K562 (cell line): ENCODE results near the gene PNLIPRP2. TPM values are rescaled to one million over a fixed set of nuclear protein-coding genes. Genes with fewer than 3 reads are reported as not detected.

Experiments
- ATAC-seq: fragments of 200-7000 bp; cut with Tn5 transposase; 3 replicates; pipeline ENCODE4 v1.9.1; 2020; ENCODE audit warnings: moderate library complexity
- BruUV-seq: library from RNA; stranded (reverse); fragments of 400-500 nt; replicated peaks from 2 replicates; lab custom pipeline; 2021; lab: Mats Ljungman, UMichigan
- CTCF ChIA-PET: fragments of 300-600 bp; formaldehyde crosslinking; extraction: SDS; loops from one replicate; lab custom pipeline; 2021; ENCODE audit warnings: low intra/inter-chr PET ratio; lab: Yijun Ruan, JAX
- POLR2A ChIA-PET: fragments of 300-600, 350-650 bp; sonication (Branson Sonifier 250); formaldehyde crosslinking; extraction: SDS; loops from one replicate; lab custom pipeline; 2021; ENCODE audit warnings: antibody characterized with exemption, inconsistent platforms; lab: Yijun Ruan, JAX
- DNase-seq, 4 experiments: peaks; one replicate each; pipeline versions ENCODE4 v3.0.0 to v3.0.0-alpha.2; 2011 to 2018; ENCODE audit warnings: low spot score in 3 of 4, mixed read lengths in 3 of 4; ENCODE audit errors: extremely low read depth in 1 of 4
- FAIRE-seq: peaks from 2 replicates; lab custom pipeline; 2011; peaks lifted over from hg19 to GRCh38; lab: Jason Lieb, UNC
- H2AFZ ChIP-seq: 2 replicates; pipeline ENCODE4 v1.6.0; 2011; ENCODE audit warnings: low read depth, low read length, control low read depth, inconsistent platforms
- H3K27ac ChIP-seq: fragments of 200-600 bp; 3 replicates; pipeline ENCODE4 v1.8.0; 2011; ENCODE audit warnings: low read depth, mild to moderate bottlenecking, control low read depth, inconsistent platforms, low read length, moderate library complexity, mixed read lengths; ENCODE audit errors: extremely low read depth
- H3K27me3 ChIP-seq, 2 experiments: fragments of 300-600 bp in 1 of 2; 2 replicates in 1 of 2; 3 replicates in 1 of 2; pipeline versions ENCODE4 v1.6.0 to v1.8.0; 2011; ENCODE audit warnings: inconsistent platforms in 2 of 2, low read length in 2 of 2, mild to moderate bottlenecking in 1 of 2, mixed read lengths in 1 of 2, moderate library complexity in 1 of 2; ENCODE audit not compliant: control insufficient read depth in 2 of 2, insufficient read depth in 2 of 2
- H3K36me3 ChIP-seq: fragments of 300-600 bp; 3 replicates; pipeline ENCODE4 v1.8.0; 2011; ENCODE audit warnings: mild to moderate bottlenecking, low read length, inconsistent platforms; ENCODE audit not compliant: control insufficient read depth, insufficient read depth
- H3K4me1 ChIP-seq, 2 experiments: fragments of 200-600 bp in 1 of 2; replicated peaks in 1 of 2; 2 replicates in 1 of 2; 3 replicates in 1 of 2; pipeline versions ENCODE4 v1.5.1 to v1.8.0; 2011; ENCODE audit warnings: inconsistent platforms in 2 of 2, low read length in 2 of 2, mild to moderate bottlenecking in 1 of 2, mixed read lengths in 1 of 2, moderate library complexity in 1 of 2; ENCODE audit not compliant: control insufficient read depth in 2 of 2, insufficient read depth in 2 of 2
- H3K4me2 ChIP-seq: 2 replicates; pipeline ENCODE4 v1.6.1; 2011; ENCODE audit warnings: low read length, control low read depth, inconsistent platforms, mixed read lengths; ENCODE audit not compliant: insufficient read depth
- H3K4me3 ChIP-seq: fragments of 200-600 bp; sonication (generic), shearing (Covaris generic); 2 replicates; pipeline ENCODE4 v1.5.1; 2016; ENCODE audit warnings: control low read depth, inconsistent platforms
- H3K79me2 ChIP-seq: fragments of 200-600 bp; 3 replicates; pipeline ENCODE4 v1.8.0; 2011; ENCODE audit warnings: low read length, inconsistent platforms; ENCODE audit not compliant: control insufficient read depth, insufficient read depth
- H3K9ac ChIP-seq, 2 experiments: 2 replicates each; pipeline versions ENCODE4 v1.6.0 to v1.6.1; 2011; ENCODE audit warnings: low read depth in 2 of 2, low read length in 2 of 2, control low read depth in 1 of 2, inconsistent platforms in 1 of 2, mild to moderate bottlenecking in 1 of 2, mixed read lengths in 1 of 2; ENCODE audit not compliant: insufficient read depth in 1 of 2
- H3K9me1 ChIP-seq: one replicate; pipeline ENCODE4 v1.6.0; 2011; ENCODE audit warnings: inconsistent platforms, mild to moderate bottlenecking, low read length, moderate library complexity; ENCODE audit not compliant: control insufficient read depth, insufficient read depth
- H3K9me3 ChIP-seq: replicated peaks from 2 replicates; pipeline ENCODE4 v1.5.1; 2011; ENCODE audit warnings: low read depth, low read length, inconsistent platforms; ENCODE audit not compliant: control insufficient read depth, insufficient read depth
- H4K20me1 ChIP-seq: replicated peaks from 2 replicates; pipeline ENCODE4 v1.6.1; 2011; ENCODE audit warnings: low read length, inconsistent platforms, mixed read lengths; ENCODE audit not compliant: control insufficient read depth, insufficient read depth
- FOXK2 ChIP-seq, 2 experiments: fragments of 450-650 bp; IDR thresholded peaks in 1 of 2; conservative IDR thresholded peaks in 1 of 2; 2 replicates each; pipeline ENCODE4 v1.6.1; 2016; ENCODE audit warnings: low read depth in 2 of 2, mild to moderate bottlenecking in 1 of 2
- FOXM1 ChIP-seq, 2 experiments: fragments of 450-650 bp in 1 of 2; sonication (generic) in 1 of 2; formaldehyde crosslinking in 1 of 2; IDR thresholded peaks; 2 replicates each; pipeline versions ENCODE4 v1.6.1 to v1.9.0; 2017 to 2022; ENCODE audit warnings: low read depth in 2 of 2, mild to moderate bottlenecking in 2 of 2, missing genetic modification reagents in 1 of 2, moderate library complexity in 1 of 2
- KLF6 ChIP-seq: fragments of 250-450 bp; sonication (Bioruptor Pico); IDR thresholded peaks from 2 replicates; pipeline ENCODE4 v1.4.0; 2020; ENCODE audit warnings: mild to moderate bottlenecking, moderate library complexity, borderline replicate concordance
- MECOM ChIP-seq: fragments of 250-450 bp; sonication (Bioruptor Pico); IDR thresholded peaks from 2 replicates; pipeline ENCODE4 v1.8.0; 2022; ENCODE audit warnings: inconsistent platforms
- MTA3 ChIP-seq: fragments of 450-650 bp; formaldehyde crosslinking; IDR thresholded peaks from 2 replicates; pipeline ENCODE4 v1.6.1; 2017; ENCODE audit warnings: mild to moderate bottlenecking, borderline replicate concordance
- NFE2L1 ChIP-seq: fragments of 450-650 bp; IDR thresholded peaks from 2 replicates; pipeline ENCODE4 v1.6.1; 2016; ENCODE audit warnings: missing genetic modification characterization, low read depth, mild to moderate bottlenecking, missing compliant biosample characterization, moderate library complexity, borderline replicate concordance
- NR2F6 ChIP-seq: fragments of 450-650 bp; formaldehyde crosslinking; IDR thresholded peaks from 2 replicates; pipeline ENCODE4 v1.4.0; 2020; ENCODE audit warnings: mild to moderate bottlenecking
- PML ChIP-seq: IDR thresholded peaks from 2 replicates; pipeline ENCODE4 v1.6.1; 2012; ENCODE audit warnings: low read length, inconsistent platforms
- SMARCE1 ChIP-seq: fragments of 450-650 bp; IDR thresholded peaks from 2 replicates; pipeline ENCODE4 v1.7.1; 2016; ENCODE audit warnings: mild to moderate bottlenecking
- THAP7 ChIP-seq: fragments of 250-450 bp; sonication (Bioruptor Pico); IDR thresholded peaks from 2 replicates; pipeline ENCODE4 v1.5.0; 2021
- TRIM24 ChIP-seq, 2 experiments: fragments of 450-650 bp; IDR thresholded peaks; 2 replicates each; pipeline ENCODE4 v1.6.1; 2016
- ZBTB33 ChIP-seq: sonication (generic); formaldehyde crosslinking; IDR thresholded peaks from 2 replicates; pipeline ENCODE4 v1.8.1; 2023; ENCODE audit warnings: mild to moderate bottlenecking, missing genetic modification reagents
- ZKSCAN1 ChIP-seq: fragments of 150-350 bp; IDR thresholded peaks from 2 replicates; pipeline ENCODE4 v1.6.1; 2016; ENCODE audit warnings: low read depth, low read length
- ZNF133 ChIP-seq: fragments of 250-450 bp; sonication (Bioruptor Pico); IDR thresholded peaks from 2 replicates; pipeline ENCODE4 v1.4.0; 2020; ENCODE audit warnings: mild to moderate bottlenecking
- ZNF174 ChIP-seq: fragments of 250-450 bp; sonication (Bioruptor Pico); IDR thresholded peaks from 2 replicates; pipeline ENCODE4 v1.4.0; 2020; ENCODE audit warnings: mild to moderate bottlenecking
- ZNF668 ChIP-seq: fragments of 250-450 bp; sonication (Bioruptor Pico); IDR thresholded peaks from 2 replicates; pipeline ENCODE4 v1.8.0; 2022; ENCODE audit warnings: mild to moderate bottlenecking, inconsistent platforms
- ZNF695 ChIP-seq: fragments of 450-650 bp; formaldehyde crosslinking; IDR thresholded peaks from 2 replicates; pipeline ENCODE4 v1.4.0; 2020; ENCODE audit warnings: mild to moderate bottlenecking, moderate library complexity
- WGBS: fragments of 100-300 bp; shearing (Covaris generic); methylation state at CpG from one replicate; pipeline ENCODE4 v1.1.6; 2016; ENCODE audit warnings: low coverage, mixed read lengths; ENCODE audit not compliant: insufficient coverage; ENCODE audit errors: missing lambda C conversion rate; 5-methylcytosine and 5-hydroxymethylcytosine counted together
- in situ Hi-C: fragments of 300-500 bp; cut with MboI; formaldehyde crosslinking; loops from 4 replicates; pipeline ENCODE4 v1.15.0; 2018; ENCODE audit warnings: inconsistent platforms, mixed read lengths
- intact Hi-C: fragments of 100-400 bp; cut with micrococcal nuclease; formaldehyde crosslinking; loops from 2 replicates; pipeline ENCODE4 v1.14.2; 2022
- polyA plus RNA-seq, 8 experiments: library from polyadenylated mRNA; depleted of rRNA in 4 of 8; stranded (reverse) in 5 of 8; unstranded in 3 of 8; fragments of >200 nt; fragmentation: Nextera tagmentation in 2 of 8; fragmentation: Illumina TruSeq in 1 of 8; extraction: Ambion mirVana in 2 of 8; extraction: Trizol in 1 of 8; gene quantifications; 2 replicates each; pipeline versions ENCODE4 v1.2.1 to v1.2.3, GENCODE V29; 2011 to 2014; ENCODE audit warnings: inconsistent platforms in 1 of 8, missing spikeins in 1 of 8
- total RNA-seq, 7 experiments: library from RNA; depleted of rRNA in 6 of 7; stranded (reverse); fragments of >200 nt in 6 of 7; fragmentation: Illumina TruSeq in 2 of 7; extraction: Trizol in 2 of 7; gene quantifications; 2 replicates each; pipeline versions ENCODE4 v1.2.1 to v1.2.3, GENCODE V29; 2011 to 2021; ENCODE audit warnings: low replicate concordance in 1 of 7

The PNLIPRP2 gene
- total and polyA plus RNA-seq, 9 of the 15 experiments (the other 6 are each of a cell fraction or from before 2014, with no cell fraction given) = 0.38 TPM; not detected in 8

GRCh38 chr10:116607336-116607735 is 13.4 kb upstream of the PNLIPRP2 start:
- in situ Hi-C loops = no loop called here
- Histone ChIP-seq H3K4me2 (no peak overlapping the region), H3K4me1 (peaks cover 0 to 7% of the 10 kb centered on the region in 2 experiments; a peak in 2 of 5 replicates), H3K79me2 (no peaks in the 10 kb centered on the region), H4K20me1 (no peaks in the 10 kb centered on the region), H3K4me3 (no peak overlapping the region), H3K9ac (no peak overlapping the region), H3K9me1 (no peaks in the 10 kb centered on the region), H3K27me3 (peaks cover 0 to 13% of the 10 kb centered on the region in 2 experiments; a peak in 2 of 5 replicates), H3K9me3 (no peaks in the 10 kb centered on the region), H3K27ac (no peak overlapping the region), H2AFZ (no peak overlapping the region), H3K36me3 (no peaks in the 10 kb centered on the region)
- TF ChIP-seq ZNF695 (no peak), THAP7 (no peak), FOXK2 (conservative IDR thresholded peaks at IDR 0.05 in 1 of 2, IDR thresholded peaks at IDR 0.05 in 1 of 2; ENCODE audit: low read depth in 2 of 2) (no peak), ZNF133 (CRISPR knock-in tag) (no peak), NFE2L1 (tag) (no peak), SMARCE1 (no peak), TRIM24 (IDR thresholded peaks at IDR 0.05) (no peak), ZNF174 (CRISPR knock-in tag) (no peak), ZKSCAN1 (no peak), PML (no peak), ZBTB33 (CRISPR knock-in tag) (no peak), FOXM1 (IDR thresholded peaks at IDR 0.05; ENCODE audit: low read depth) (no peak), FOXM1 (CRISPR knock-in tag; IDR thresholded peaks at IDR 0.05; ENCODE audit: low read depth) (no peak), KLF6 (no peak), ZNF668 (no peak), NR2F6 (CRISPR knock-in tag) (no peak), MECOM (CRISPR knock-in tag) (no peak), MTA3 (no peak)
- ATAC-seq = no peak
- ChIA-PET CTCF (no interaction called here), POLR2A (interaction anchor here (0.6 kb wide), 1 partner anchor 428 kb away, joined by 3 read pairs; no protein-coding TSS in a partner anchor)
- intact Hi-C loops = no loop called here
- no TSS peak for BruUV-seq
- DNase-seq = no peak
- FAIRE-seq = no peak
- 0% methylated on average over 5 of the region's 6 CpGs for WGBS
